Spleen (tissue), 7 donors: ENCODE data around the gene FHIT.

Source experiments
- POLR2A ChIP-seq, 3 donors: fragments of 450-650 bp; IDR thresholded peaks; one replicate each; pipeline ENCODE4 v1.5.1; 2017; ENCODE audit warnings: antibody characterized with exemption in 3 of 3, mild to moderate bottlenecking in 1 of 3
- POLR2AphosphoS5 ChIP-seq, 3 donors: sonication (generic); formaldehyde crosslinking; IDR thresholded peaks; one replicate each; pipeline ENCODE4 v1.5.1; 2017; ENCODE audit warnings: antibody characterized with exemption in 3 of 3
- TF ChIP-seq, protein P1 (sequence below), 11 experiments: fragments of 200-600 bp in 7 of 11; fragments of 450-650 bp in 4 of 11; sonication (generic) in 4 of 11; IDR thresholded peaks in 8 of 11; conservative IDR thresholded peaks in 3 of 11; 1 replicate in 7 of 11; 2 replicates in 4 of 11; pipeline versions ENCODE4 v1.4.0 to v1.8.0; 2016 to 2021; ENCODE audit warnings: antibody characterized with exemption in 11 of 11, inconsistent platforms in 4 of 11, mild to moderate bottlenecking in 1 of 11
- donor health status: DM: no; HTN: no; CAD: no; lungs with moderate emphysema.
- donor health status: DM: no; HTN: no; CAD: no.
- donor health status: DM: no; HTN: no; CAD: no.

DNA sequence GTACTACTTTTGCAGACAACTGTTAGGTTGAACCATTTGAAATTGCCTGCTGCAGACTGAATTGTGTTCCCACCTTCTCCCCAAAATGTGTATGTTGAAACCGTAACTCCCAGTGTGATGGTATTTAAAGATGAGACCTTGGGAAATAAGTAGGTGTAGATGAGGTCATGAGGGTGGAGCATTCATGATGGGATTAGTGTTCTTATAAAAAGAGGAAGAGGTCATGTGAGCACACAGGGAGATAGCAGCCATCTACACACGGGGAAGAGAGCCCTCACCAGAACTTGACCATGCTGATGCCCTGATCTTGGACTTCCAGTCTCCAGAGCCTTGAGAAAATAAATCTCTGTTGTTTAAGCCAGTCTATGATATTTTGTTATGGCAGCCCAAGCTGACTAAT is 17.4 kb upstream of the FHIT start:
- TF ChIP-seq POLR2AphosphoS5 (IDR thresholded peaks at IDR 0.05) (no peak), POLR2A (IDR thresholded peaks at IDR 0.05) (no peak)
- TF ChIP-seq, protein P1, sequence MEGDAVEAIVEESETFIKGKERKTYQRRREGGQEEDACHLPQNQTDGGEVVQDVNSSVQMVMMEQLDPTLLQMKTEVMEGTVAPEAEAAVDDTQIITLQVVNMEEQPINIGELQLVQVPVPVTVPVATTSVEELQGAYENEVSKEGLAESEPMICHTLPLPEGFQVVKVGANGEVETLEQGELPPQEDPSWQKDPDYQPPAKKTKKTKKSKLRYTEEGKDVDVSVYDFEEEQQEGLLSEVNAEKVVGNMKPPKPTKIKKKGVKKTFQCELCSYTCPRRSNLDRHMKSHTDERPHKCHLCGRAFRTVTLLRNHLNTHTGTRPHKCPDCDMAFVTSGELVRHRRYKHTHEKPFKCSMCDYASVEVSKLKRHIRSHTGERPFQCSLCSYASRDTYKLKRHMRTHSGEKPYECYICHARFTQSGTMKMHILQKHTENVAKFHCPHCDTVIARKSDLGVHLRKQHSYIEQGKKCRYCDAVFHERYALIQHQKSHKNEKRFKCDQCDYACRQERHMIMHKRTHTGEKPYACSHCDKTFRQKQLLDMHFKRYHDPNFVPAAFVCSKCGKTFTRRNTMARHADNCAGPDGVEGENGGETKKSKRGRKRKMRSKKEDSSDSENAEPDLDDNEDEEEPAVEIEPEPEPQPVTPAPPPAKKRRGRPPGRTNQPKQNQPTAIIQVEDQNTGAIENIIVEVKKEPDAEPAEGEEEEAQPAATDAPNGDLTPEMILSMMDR (IDR thresholded peaks at IDR 0.05 in 8 of 11, conservative IDR thresholded peaks at IDR 0.05 in 3 of 11), result no peak
